Renal cortical epithelial cell (primary cell): ENCODE results near the gene ZGPAT. TPM values are rescaled to one million over a fixed set of nuclear protein-coding genes. Genes with fewer than 3 reads are reported as not detected.
A peak's percentile ranks its signal among the peaks of the same experiment; 100 is the strongest.

Experiments
- DNase-seq: peaks from one replicate; pipeline ENCODE4 v3.0.0-alpha.2; 2011; ENCODE audit warnings: low read depth
- total RNA-seq: library from RNA; depleted of rRNA; stranded (reverse); fragments of >200 nt; gene quantifications from 2 replicates; pipeline ENCODE4 v1.2.3, GENCODE V29; 2014

ZGPAT gene
- total RNA-seq, 1 donor from 2014 or later = 25.7 TPM

DNA sequence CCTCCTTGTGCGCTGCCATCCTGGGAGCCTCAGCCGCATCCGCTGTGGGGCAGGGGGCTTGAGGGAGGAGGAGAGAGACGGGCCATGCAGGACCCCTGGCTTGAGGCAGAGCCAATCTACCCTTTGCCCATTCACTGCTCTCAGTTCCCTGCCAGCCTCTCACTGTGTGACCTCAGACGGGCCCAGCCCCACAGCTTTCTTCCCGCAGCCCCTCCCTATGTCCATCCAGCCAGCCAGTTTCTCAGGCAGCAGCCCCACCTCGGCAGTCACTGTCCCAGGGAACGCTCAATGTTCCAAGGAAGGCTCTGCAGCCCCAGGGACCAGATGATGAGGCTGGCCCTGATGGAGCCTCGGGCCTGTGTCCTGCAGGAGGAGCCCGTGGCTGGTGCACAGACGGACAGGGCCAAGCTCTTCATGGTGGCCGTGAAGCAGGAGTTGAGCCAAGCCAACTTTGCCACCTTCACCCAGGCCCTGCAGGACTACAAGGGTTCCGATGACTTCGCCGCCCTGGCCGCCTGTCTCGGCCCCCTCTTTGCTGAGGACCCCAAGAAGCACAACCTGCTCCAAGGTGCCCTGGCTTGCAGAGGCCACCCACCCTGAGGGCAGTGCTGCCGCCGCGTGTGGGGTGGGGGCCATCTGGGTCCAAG, 15.3 kb upstream of the ZGPAT start:
- DNase-seq = no peak

DNA sequence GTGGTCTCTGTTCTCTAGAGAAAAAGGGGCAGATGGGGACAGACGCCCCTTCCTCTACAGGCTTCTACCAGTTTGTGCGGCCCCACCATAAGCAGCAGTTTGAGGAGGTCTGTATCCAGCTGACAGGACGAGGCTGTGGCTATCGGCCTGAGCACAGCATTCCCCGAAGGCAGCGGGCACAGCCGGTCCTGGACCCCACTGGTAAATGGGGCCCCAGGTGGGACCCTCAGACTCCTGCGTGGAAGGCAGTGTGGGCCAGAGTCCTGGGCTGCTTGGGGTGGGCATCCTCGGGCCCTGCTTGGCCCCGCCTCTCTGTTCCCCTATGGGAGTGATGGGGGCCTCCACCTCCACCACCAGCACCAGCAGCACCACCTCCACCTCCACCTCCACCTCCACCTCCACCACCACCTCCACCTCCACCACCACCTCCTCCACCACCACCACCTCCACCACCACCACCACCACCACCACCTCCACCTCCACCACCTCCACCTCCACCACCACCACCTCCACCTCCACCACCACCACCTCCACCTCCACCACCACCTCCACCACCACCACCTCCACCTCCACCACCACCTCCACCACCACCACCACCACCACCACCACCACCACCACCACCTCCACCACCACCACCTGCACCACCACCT, 14.6 kb upstream of the ZGPAT start:
- no peak for DNase-seq

DNA sequence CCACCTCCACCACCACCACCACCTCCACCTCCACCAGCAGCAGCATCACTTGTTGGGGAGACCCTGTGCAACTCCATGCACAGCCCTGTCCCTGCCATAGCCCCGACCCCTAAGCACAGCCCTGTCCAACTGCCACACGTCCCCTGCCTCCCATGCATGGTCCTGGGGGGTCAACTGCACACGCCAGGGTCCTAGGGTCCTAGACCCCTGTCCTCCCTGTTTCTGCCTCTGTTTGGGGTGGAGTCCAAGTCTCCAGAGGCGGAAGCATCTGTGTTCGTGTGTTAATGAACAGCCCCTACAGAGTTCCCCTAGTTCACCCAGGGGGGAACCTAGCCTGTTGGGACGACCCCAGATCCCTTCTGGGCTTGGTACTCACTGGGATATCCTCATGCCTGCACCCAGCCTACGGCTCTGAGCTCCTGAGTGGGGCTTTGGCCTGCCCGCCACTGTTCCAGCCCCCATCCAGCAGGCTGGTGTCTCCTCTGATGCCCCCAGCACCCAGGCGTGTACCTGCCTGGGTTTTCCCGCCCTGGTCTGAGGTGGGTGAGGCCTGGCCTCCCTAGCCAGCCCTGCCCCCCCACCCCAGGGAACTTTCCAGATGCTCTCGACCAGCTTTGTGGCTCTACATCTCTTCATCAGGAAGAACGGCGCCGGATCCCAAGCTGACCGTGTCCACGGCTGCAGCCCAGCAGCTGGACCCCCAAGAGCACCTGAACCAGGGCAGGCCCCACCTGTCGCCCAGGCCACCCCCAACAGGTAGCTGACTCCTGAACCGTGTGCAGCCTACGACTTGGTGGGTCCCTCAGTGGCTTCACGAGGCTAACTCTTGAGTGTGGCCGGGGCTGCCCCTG, 13.9 kb upstream of the ZGPAT start:
- no peak for DNase-seq

DNA sequence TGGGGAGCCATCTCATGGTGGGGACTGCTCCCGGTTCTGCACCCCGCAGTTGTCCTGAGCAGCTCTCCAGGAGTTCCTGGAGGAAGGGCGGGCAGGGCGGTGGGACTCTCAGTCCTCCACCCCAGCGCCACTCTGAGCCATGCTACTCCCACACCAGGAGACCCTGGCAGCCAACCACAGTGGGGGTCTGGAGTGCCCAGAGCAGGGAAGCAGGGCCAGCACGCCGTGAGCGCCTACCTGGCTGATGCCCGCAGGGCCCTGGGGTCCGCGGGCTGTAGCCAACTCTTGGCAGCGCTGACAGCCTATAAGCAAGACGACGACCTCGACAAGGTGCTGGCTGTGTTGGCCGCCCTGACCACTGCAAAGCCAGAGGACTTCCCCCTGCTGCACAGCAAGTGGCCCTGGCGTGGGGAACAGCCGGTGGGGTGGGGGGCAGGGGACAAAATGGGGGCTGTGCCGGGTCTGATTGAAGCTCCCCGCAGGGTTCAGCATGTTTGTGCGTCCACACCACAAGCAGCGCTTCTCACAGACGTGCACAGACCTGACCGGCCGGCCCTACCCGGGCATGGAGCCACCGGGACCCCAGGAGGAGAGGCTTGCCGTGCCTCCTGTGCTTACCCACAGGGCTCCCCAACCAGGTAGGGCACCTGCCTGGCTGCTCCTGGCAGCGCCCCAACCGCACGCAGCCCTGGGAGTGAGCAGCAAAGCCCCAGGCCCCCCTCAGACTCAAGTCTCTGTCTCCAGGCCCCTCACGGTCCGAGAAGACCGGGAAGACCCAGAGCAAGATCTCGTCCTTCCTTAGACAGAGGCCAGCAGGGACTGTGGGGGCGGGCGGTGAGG, 13.0 kb upstream of the ZGPAT start:
- no peak for DNase-seq

DNA sequence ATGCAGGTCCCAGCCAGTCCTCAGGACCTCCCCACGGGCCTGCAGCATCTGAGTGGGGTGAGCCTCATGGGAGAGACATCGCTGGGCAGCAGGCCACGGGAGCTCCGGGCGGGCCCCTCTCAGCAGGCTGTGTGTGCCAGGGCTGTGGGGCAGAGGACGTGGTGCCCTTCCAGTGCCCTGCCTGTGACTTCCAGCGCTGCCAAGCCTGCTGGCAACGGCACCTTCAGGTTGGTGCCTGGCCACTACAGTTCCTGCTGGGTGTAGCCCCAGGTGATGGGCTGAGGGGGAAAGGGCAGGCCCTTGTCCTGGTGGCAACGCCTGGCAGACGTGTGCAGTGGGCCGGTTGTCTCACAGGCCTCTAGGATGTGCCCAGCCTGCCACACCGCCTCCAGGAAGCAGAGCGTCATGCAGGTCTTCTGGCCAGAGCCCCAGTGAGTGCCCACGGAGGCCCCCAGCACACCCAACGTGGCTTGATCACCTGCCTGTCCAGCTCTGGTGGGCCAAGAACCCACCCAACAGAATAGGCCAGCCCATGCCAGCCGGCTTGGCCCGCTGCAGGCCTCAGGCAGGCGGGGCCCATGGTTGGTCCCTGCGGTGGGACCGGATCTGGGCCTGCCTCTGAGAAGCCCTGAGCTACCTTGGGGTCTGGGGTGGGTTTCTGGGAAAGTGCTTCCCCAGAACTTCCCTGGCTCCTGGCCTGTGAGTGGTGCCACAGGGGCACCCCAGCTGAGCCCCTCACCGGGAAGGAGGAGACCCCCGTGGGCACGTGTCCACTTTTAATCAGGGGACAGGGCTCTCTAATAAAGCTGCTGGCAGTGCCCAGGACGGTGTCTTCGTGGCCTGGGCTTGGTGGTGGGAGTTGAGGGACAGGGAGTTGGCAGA, 12.2 kb upstream of the ZGPAT start:
- no peak for DNase-seq

DNA sequence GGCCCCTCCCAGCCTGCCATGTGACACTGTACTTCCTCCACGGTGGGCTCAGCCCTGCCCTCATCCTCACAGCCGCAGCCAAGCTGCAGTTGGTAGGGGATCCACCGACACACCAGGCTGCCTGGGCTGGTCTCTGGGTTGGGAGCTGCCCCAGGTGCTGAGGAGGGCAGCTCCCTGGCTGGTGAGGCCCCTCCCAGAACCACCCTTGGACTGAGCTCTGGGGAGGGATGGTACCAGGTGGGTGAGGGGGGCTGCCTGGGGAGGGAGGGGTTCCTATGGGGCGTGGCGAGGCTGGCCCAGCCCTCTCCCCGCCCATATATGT, 11.6 kb upstream of the ZGPAT start:
- peak; percentile 63 for DNase-seq

DNA sequence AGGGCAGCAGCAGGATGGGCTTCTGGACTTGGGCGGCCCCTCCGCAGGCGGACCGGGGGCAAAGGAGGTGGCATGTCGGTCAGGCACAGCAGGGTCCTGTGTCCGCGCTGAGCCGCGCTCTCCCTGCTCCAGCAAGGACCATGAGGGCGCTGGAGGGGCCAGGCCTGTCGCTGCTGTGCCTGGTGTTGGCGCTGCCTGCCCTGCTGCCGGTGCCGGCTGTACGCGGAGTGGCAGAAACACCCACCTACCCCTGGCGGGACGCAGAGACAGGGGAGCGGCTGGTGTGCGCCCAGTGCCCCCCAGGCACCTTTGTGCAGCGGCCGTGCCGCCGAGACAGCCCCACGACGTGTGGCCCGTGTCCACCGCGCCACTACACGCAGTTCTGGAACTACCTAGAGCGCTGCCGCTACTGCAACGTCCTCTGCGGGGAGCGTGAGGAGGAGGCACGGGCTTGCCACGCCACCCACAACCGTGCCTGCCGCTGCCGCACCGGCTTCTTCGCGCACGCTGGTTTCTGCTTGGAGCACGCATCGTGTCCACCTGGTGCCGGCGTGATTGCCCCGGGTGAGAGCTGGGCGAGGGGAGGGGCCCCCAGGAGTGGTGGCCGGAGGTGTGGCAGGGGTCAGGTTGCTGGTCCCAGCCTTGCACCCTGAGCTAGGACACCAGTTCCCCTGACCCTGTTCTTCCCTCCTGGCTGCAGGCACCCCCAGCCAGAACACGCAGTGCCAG, 11.0 kb upstream of the ZGPAT start, which contains the start of gene TNFRSF6B:
Gene TNFRSF6B, plus strand, starts transcription at position 25 of the 729 bp plus-strand sequence. Its CDS starts 116 bp downstream, at position 141.
- no peak for DNase-seq

DNA sequence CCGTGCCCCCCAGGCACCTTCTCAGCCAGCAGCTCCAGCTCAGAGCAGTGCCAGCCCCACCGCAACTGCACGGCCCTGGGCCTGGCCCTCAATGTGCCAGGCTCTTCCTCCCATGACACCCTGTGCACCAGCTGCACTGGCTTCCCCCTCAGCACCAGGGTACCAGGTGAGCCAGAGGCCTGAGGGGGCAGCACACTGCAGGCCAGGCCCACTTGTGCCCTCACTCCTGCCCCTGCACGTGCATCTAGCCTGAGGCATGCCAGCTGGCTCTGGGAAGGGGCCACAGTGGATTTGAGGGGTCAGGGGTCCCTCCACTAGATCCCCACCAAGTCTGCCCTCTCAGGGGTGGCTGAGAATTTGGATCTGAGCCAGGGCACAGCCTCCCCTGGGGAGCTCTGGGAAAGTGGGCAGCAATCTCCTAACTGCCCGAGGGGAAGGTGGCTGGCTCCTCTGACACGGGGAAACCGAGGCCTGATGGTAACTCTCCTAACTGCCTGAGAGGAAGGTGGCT, 10.4 kb upstream of the ZGPAT start:
- DNase-seq = no peak

DNA sequence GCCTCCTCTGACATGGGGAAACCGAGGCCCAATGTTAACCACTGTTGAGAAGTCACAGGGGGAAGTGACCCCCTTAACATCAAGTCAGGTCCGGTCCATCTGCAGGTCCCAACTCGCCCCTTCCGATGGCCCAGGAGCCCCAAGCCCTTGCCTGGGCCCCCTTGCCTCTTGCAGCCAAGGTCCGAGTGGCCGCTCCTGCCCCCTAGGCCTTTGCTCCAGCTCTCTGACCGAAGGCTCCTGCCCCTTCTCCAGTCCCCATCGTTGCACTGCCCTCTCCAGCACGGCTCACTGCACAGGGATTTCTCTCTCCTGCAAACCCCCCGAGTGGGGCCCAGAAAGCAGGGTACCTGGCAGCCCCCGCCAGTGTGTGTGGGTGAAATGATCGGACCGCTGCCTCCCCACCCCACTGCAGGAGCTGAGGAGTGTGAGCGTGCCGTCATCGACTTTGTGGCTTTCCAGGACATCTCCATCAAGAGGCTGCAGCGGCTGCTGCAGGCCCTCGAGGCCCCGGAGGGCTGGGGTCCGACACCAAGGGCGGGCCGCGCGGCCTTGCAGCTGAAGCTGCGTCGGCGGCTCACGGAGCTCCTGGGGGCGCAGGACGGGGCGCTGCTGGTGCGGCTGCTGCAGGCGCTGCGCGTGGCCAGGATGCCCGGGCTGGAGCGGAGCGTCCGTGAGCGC, 9.8 kb upstream of the ZGPAT start:
- DNase-seq = no peak

DNA sequence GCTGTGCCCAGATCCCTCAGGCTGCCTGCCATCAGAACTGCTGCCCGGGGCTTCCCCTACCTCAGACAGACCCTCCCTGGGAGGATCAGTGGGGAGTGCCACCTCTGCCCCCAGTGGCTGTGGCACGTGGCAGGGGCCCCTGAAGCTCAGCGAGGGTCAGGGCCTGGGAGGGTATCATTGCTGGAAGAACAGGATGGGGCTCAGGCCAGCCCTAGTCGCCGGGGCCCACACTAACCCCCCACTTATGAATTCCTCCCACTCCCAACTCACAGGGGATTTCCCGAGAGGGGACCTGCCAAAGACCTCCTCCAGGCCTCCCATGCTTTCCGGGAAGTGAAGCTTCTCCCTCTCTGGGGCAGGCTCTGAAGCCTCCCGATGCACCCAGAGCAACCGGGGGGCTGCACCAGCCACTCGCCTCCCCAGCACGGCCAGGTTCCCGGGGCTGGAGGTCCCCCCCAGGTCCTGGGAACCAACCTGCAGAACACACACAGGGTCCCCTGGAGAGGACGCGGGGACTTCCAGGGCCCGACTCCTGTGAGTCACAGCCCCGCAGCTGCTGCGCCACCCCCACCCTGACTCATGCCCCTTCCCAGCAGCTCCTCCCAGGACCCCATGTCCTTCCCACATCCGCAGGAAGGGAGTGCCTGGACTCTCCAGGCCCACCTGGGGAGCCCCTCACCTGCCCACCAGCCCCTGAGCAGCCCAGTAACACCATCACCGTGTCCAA, 8.9 kb upstream of the ZGPAT start:
- DNase-seq = peak; percentile 88

DNA sequence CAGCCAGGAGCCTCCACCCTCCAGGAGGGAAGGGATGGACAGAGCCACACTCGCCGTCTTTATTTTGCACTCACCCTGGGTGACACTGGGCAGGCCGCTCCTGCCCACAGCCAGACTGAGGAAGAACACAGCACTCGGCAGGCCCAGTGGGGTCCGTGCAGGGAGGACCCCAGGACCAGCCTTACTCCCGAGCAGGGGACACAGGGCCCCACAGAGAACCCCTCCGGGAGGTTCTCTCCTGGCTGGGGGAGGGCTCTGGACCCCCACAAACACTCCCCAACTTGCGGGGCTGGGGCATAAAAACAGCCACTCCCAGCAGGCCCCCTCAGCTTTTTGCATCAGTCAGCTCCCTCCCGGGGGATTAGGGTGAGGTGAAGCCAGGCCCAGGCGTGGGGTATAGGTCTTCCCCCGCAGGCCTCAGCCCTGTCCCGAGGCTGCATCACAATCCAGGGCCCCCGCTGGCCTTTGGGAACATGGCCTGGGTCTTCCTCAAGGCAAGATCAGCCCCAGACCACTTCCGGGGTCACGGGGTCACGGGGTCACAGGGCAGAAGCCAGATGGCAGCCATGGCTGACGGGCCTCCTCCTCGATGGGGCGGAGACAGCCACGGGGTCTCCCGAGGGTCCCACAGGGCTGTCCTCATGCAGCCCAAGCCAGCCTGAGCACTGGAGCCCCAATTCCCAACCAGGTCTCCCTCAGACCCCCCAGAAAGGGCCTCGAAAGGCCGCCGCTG, 8.2 kb upstream of the ZGPAT start:
- no peak for DNase-seq

DNA sequence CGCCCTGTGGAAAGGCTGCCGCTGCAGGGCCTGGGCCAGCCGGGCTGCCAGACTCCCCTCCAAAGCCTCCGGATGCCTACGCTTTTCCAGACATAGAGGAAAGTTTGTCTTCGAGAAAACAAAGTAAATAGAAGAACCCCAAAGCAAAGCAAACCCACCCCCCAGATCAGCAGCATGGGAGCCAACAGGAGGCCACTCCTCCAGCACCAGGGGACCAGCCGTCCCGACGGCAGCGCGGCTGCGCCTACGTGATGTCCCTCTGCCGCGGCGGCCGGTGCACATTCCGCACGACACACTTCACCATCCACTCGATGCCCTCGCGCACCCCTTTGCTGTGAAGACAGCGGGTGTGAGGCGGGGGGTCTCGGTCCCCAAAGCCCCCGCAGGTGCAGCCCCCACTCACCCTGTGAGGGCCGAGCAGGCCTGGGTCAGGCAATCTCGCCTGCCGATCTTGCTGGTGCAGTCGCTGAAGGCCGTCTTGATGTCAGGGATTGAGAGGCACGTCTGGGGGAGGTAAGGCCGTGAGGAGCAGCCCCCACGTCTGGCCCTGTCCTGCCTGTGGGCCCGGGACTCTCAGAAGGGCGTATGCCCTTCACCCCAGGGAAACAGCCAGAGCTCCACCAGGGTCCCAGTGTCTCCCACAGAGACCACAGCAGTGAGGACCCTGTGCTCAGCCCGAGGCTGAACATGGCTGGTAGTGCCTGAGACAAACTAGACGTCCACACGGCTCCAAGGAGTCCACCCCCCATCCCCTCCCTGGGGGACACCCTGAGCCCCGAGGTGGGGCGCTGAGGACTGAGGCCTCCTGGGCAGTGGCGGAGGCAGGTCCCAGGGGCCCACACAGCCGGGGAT, 7.4 kb upstream of the ZGPAT start:
- DNase-seq = no peak

DNA sequence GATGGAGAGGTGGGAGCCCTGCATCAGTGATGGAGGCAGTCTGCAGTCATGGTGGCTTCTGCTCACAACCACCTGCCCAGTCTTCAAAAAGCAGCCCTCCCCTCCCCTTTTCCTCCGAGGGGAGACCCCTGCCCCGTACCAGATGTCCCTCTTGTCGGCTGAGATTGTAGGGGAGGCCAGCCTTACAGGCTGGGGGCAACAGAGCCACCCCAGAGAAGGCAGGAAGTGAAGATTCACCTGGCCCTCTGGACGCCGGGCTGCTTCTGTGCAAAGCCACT, 6.8 kb upstream of the ZGPAT start:
- no peak for DNase-seq

DNA sequence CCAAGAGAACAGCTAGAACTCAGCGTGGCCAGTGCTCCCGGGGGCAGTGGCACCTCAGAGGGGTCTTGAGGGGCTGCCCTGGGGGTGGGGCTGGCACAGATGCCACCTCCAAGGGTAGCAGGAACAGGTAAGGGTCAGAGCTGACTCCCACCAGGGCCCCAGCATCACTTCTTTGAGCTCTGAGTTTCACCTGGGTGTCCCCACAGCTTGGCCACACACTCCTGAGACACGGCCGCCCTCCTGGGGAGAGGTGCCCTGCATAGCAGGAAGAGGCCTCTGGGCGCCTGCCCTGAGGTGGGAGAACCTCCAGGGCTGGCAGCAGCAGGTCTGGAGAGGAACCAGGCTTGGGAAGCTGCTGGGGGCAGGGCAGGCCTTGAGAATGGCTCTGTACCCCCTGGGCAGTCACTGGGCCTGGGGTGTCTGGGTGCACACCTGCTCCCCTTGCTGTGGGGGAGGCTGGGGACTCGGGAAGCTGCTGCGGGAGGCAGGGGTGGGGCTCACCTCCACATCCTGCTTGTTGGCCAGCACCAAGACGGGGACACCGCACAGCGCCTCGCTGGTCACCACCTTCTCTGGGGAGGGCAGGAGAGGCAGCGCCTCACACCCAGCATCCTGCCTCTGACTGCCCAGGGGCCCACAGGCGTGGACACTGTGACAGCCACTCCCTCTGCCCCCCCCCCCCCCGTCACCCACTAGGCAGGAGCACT, 6.4 kb upstream of the ZGPAT start:
- no peak for DNase-seq

DNA sequence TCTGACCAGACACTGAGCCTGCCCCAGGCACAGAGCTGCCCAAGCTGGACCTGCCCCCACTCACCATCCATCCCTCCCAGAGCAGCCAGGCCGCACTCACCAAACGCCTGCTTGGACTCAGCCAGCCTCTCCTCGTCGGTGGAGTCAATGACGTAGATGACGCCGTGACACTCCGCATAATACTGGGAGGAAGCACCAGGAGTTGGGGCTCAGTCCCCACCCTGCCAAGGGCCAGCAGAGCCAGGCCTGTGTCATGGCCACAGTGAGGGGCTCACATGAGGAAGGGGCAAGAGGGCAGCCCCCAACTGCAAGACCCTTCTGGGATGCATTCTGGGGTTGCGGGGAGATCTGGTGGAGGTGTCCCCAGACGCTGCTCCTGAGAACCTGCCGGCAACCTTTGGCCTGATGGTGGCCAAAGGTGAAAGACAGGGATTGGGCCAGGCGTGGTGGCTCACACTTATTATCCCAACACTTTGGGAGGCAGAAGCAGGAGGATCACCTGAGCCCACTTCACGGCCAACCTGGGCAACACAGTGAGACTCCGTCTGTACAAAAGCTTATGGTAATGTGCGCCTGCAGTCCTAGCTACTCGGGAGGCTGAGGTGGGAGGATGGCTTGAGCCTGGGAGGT, 5.7 kb upstream of the ZGPAT start:
- no peak for DNase-seq

DNA sequence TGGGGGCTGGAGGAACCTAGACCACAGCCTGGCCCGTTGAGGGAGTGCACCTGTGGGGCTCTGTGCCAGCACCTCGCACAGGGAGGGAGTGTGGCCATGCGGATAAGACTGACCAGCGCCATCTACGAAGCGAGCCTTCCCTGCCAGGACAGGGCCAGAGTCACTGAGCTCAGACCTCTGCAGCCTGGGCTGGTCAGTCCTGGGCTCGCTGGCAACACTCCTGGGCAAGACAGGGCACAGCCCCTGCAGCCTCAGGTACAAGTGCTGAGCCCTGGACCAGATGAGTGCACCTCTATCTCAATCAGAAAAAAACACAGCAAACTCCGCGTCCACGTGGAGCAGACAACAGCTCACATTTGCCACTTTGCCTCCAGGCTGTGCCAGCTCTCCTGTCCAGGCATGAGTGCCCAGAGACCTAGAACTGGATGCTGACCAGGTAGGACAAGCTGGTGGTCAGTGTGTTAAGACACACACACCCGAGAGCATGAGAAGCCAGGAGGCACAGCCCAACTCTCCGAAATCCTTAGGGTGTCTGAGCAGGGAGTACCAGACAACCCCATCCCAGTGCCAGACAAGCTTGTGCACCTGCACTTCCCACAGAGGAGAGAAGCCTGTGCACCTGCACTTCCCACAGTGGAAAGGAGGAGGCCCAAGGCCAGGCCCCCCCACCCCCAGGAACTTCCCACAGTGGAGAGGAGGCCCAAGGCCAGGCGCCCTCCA, 4.9 kb upstream of the ZGPAT start:
- DNase-seq = no peak
